Measurements from ENCODE around the gene NUAK1.

DNA sequence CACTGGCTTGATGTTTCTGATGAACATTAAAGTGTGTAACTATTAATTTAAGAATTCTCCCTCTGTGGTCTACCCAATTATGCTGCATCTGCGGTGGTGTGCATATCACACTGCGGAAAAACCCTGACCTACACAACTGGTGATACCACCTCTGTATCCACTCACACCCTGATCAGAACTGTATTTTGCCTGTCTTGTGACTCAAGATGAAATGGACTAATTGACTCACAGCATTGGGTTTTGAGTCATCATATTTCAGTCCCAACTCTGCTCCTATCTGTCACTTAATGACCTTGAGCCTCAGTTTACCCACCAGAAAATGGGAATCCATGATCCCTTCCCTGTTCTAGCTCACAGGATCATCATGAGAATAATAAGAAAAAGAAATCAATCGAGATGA, 65.6 kb downstream of the NUAK1 start:
- TF ChIP-seq CTCF (IDR thresholded peaks at IDR 0.05; ENCODE audit: poor library complexity, severe bottlenecking) = no peak
- no peak for TF ChIP-seq EZH2 (IDR thresholded peaks at IDR 0.05; ENCODE audit: borderline replicate concordance, insufficient read depth, low read length, poor library complexity, severe bottlenecking)
- TF ChIP-seq EP300 (conservative IDR thresholded peaks at IDR 0.05; ENCODE audit: poor library complexity, severe bottlenecking) = no peak
- TF ChIP-seq, protein P1, sequence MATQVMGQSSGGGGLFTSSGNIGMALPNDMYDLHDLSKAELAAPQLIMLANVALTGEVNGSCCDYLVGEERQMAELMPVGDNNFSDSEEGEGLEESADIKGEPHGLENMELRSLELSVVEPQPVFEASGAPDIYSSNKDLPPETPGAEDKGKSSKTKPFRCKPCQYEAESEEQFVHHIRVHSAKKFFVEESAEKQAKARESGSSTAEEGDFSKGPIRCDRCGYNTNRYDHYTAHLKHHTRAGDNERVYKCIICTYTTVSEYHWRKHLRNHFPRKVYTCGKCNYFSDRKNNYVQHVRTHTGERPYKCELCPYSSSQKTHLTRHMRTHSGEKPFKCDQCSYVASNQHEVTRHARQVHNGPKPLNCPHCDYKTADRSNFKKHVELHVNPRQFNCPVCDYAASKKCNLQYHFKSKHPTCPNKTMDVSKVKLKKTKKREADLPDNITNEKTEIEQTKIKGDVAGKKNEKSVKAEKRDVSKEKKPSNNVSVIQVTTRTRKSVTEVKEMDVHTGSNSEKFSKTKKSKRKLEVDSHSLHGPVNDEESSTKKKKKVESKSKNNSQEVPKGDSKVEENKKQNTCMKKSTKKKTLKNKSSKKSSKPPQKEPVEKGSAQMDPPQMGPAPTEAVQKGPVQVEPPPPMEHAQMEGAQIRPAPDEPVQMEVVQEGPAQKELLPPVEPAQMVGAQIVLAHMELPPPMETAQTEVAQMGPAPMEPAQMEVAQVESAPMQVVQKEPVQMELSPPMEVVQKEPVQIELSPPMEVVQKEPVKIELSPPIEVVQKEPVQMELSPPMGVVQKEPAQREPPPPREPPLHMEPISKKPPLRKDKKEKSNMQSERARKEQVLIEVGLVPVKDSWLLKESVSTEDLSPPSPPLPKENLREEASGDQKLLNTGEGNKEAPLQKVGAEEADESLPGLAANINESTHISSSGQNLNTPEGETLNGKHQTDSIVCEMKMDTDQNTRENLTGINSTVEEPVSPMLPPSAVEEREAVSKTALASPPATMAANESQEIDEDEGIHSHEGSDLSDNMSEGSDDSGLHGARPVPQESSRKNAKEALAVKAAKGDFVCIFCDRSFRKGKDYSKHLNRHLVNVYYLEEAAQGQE (IDR thresholded peaks at IDR 0.05; ENCODE audit: borderline replicate concordance) = no peak
- TF ChIP-seq POLR2AphosphoS5 (IDR thresholded peaks at IDR 0.05) = no peak
- TF ChIP-seq MXI1 (conservative IDR thresholded peaks at IDR 0.05; ENCODE audit: poor library complexity, severe bottlenecking) = no peak
- no peak for TF ChIP-seq TAF1 (IDR thresholded peaks at IDR 0.05; ENCODE audit: low read depth)
